Astrocyte of the spinal cord (primary cell): Measurements from ENCODE around the gene RCBTB1.
"Not testable (repeated sequence)": the region's sequence is repeated elsewhere in the genome, so short reads cannot be mapped to it uniquely, and the experiment has no call there.

Experiments
- DNase-seq: peaks from one replicate; pipeline ENCODE4 v3.0.0; 2011; ENCODE audit warnings: low read depth, low spot score
- H3K4me3 ChIP-seq: 2 replicates; pipeline ENCODE4 v1.5.1; 2011; ENCODE audit warnings: low read depth, mild to moderate bottlenecking, low read length, moderate library complexity
- in situ Hi-C: cut with HindIII; loops from 2 replicates; pipeline ENCODE4 v1.10.0; 2017; ENCODE audit warnings: low sequenced_read_pairs
- TF ChIP-seq, protein P1 (sequence below): IDR thresholded peaks from 2 replicates; pipeline ENCODE4 v1.5.1; 2012; ENCODE audit warnings: low read depth, mild to moderate bottlenecking, low read length, inconsistent platforms

Gene RCBTB1

DNA sequence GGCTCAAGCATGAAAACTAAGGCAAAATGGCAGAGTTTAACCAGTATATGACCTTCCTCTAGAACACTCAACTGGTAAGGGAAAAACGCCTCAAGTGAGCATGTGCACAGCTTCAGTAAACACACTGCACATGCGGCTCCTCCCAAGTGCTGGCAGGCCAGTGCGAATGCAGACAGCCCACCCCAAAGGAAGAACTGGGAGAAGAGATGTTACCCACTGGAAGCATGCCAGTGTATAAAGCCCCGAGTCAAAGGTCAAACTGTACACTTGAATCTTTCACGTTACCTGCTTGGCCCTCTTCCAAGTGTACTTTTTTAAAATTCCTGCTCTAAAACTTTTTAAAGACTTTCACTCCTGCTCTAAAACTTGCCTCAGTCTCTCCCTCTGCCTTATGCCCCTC is 19.2 kb upstream of the RCBTB1 start:
- in situ Hi-C loops: no loop called here
- no peak overlapping the region for H3K4me3 ChIP-seq
- DNase-seq: no peak
- TF ChIP-seq, protein P1, sequence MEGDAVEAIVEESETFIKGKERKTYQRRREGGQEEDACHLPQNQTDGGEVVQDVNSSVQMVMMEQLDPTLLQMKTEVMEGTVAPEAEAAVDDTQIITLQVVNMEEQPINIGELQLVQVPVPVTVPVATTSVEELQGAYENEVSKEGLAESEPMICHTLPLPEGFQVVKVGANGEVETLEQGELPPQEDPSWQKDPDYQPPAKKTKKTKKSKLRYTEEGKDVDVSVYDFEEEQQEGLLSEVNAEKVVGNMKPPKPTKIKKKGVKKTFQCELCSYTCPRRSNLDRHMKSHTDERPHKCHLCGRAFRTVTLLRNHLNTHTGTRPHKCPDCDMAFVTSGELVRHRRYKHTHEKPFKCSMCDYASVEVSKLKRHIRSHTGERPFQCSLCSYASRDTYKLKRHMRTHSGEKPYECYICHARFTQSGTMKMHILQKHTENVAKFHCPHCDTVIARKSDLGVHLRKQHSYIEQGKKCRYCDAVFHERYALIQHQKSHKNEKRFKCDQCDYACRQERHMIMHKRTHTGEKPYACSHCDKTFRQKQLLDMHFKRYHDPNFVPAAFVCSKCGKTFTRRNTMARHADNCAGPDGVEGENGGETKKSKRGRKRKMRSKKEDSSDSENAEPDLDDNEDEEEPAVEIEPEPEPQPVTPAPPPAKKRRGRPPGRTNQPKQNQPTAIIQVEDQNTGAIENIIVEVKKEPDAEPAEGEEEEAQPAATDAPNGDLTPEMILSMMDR: no peak

DNA sequence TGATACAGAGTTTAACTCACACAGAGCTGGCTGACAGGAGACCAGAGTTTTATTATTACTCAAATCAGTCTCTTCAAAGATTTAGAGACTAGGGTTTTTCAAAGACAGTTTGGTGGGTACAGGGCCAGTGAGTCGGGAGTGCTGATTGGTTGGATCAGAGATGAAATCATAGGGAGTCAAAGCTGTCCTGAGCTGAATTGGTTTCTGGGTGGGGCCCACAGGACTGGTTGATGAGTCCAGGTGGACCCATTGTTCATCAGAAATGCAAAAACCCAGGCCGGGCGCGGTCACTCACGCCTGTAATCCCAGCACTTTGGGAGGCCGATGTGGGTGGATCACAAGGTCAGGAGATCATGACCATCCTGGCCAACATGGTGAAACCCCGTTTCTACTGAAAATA is 17.3 kb upstream of the RCBTB1 start:
- H3K4me3 ChIP-seq, in situ Hi-C loops, DNase-seq: not testable (repeated sequence)

DNA sequence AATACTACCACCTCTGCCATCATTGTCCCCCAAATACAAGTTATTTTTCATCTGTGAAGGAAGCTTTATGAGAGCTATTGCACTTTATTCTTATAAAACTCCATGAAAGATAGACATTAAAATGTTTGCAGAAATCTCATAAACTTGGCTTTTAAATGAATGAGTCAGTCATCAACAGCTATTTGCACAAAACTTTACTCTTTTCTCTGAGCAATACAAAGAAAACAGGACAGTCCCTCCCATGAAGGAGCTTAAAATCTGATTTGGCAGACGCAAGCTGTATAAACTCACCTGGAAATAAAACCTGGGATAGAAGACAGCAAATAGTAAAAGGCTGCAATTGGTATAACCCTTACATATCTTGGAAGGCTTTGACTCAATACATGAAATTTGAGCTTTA is 16.6 kb upstream of the RCBTB1 start:
- DNase-seq: no peak
- TF ChIP-seq, protein P1: no peak
- in situ Hi-C loops: no loop called here
- no peak overlapping the region for H3K4me3 ChIP-seq

DNA sequence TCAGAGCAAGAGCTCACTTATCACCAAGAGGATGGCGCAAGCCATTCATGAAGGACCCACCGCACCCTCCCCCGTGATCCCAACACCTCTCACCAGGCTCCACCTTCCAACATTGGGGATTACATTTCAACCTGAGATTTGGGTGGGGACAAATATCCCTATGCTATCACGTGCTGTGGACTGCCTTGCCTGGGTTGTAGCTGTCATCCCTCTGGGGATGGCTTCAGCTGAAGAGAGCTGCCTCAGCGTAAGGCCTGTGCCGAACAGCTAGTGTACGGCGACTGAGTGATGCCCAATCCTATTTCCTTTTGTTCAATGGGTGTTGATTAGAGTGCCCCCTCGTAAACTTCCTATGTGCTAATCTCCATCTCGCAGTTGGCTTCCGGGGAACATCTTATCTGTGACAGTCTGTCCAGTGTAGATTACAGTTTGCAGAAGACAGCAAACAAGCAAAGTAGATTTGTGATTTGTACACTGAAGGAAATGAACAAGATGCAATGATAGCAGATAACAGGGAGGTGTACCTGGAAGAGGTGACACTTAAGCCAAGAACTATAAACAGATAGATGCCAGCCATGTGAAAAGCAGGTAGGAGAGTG is 11.8 kb upstream of the RCBTB1 start:
- in situ Hi-C loops: no loop called here
- no peak for DNase-seq

DNA sequence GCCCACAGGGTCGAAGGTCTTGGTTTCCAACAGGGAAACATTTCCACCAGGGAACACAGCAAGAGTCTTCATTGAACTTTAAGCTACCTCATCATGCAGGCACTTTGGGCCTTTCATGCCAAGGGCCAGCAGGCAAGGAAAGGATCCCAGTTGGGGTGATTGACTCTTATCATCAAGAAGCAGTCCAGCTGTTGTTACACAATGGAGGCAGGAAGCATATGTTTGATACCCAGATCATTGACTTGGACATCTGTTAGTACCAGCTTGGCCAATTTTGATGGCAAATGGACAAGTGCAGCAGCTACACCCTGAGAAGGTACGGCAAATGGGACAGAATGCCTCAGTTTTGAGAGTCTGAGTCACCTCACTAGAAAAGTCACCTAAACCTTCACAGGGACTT is 10.9 kb upstream of the RCBTB1 start:
- in situ Hi-C loops: no loop called here
- TF ChIP-seq, protein P1: no peak

More for the DNA sequence above, 11.8 kb upstream of the RCBTB1 start:
- no peak overlapping the region for H3K4me3 ChIP-seq
- TF ChIP-seq, protein P1: no peak

DNA sequence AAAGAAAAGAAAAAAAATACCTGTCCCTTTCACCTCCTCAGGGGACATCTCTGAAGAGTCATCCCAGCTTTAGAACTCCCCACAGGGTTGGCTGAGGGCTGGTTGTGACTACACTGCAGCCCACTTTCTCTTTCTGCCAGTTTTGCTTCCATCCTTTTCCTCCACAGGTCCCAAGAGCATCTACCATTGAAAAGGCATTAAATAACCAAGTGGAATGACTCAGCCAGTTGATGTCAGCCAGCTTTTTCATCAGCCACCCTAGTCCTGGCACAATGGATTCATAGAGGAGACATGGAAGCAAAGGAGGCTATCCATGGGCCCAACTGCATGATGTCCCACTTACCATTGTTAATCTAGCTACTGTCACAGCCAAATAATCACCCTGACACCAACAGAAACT is 9.2 kb upstream of the RCBTB1 start:
- DNase-seq: no peak
- TF ChIP-seq, protein P1: no peak
- in situ Hi-C loops: no loop called here
- no peak overlapping the region for H3K4me3 ChIP-seq

More for the DNA sequence above, 10.9 kb upstream of the RCBTB1 start:
- no peak for DNase-seq
- H3K4me3 ChIP-seq: no peak overlapping the region

DNA sequence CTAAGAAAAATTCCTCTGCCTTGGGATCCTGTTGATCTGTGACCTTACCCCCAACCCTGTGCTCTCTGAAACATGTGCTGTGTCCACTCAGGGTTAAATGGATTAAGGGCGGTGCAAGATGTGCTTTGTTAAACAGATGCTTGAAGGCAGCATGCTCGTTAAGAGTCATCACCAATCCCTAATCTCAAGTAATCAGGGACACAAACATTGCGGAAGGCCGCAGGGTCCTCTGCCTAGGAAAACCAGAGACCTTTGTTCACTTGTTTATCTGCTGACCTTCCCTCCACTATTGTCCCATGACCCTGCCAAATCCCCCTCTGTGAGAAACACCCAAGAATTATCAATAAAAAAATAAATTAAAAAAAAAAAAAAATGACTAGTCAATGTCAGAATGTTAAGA is 8.5 kb upstream of the RCBTB1 start:
- DNase-seq, H3K4me3 ChIP-seq, in situ Hi-C loops: not testable (repeated sequence)

DNA sequence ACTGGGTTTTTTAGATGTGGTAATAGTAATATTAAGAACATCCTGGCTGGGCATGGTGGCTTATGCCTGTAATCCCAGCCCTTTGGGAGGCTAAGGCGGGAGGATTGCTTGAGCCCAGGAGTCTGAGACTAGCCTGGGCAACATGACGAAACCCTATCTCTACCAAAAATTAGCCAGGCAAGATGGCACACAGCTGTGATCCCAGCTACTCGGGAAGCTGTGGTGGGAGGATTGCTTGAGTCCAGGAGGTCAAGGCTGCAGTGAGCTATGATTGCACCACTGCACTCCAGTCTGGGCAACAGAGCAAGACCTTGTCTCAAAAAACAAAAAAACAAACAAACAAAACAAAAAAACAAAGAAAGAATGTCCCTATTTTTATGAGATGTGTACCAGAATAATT is 5.4 kb upstream of the RCBTB1 start:
- DNase-seq, in situ Hi-C loops, H3K4me3 ChIP-seq: not testable (repeated sequence)
